ENCODE measurements around the gene CYTH3. TPM values are rescaled to one million over a fixed set of nuclear protein-coding genes. Genes with fewer than 3 reads are reported as not detected.

The CYTH3 gene
- total RNA-seq, 2 experiments from 2014 or later: 1.9 to 2.3 TPM

DNA sequence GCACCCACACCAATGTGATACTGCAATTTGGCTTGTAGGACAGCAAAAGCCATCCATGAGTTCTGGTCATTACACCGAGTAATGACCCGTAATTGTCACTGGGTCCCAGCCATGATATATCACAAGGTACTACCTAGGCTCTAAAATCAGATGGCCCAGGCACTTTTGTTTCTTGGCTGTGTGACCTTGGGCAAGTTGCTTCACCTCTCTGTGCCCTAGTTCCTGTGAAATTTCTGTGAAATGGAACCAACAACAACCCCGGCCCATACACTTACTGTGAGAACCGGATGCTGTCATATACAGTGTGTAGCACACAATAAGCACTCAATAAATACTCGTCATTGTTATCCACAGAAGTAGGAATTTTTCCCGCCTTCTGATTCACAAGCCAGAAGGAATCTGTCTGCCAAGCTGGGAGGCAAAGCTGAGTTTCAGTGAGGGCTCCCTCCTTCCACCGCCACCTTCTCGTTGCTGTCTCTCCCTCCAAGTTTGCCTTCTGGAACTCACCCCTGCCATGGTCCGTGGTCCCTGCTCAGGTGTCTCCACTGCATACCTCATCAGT is 6.4 kb upstream of the CYTH3 start:
- ATAC-seq (no peak), DNase-seq (no peak)
- CTCF ChIA-PET: interaction anchor here (1.0 kb wide), 1 partner anchor 9 kb away, joined by 3 read pairs; no protein-coding TSS in a partner anchor
- Mint-ChIP-seq H3K9me3 (ENCODE audit: insufficient read depth) (no peaks in the 10 kb centered on the region), H3K27ac (no peak overlapping the region), H3K4me3 (no peak overlapping the region), H3K36me3 (ENCODE audit: low read depth) (no peaks in the 10 kb centered on the region), H3K4me1 (ENCODE audit: low read depth) (no peaks in the 10 kb centered on the region), H3K27me3 (ENCODE audit: low read depth) (peaks cover 7% of the 10 kb centered on the region)
- POLR2A ChIA-PET: no interaction called here

GRCh38 chr7:6277476-6277875 is 5.1 kb upstream of the CYTH3 start:
- Mint-ChIP-seq H3K36me3 (ENCODE audit: low read depth) (no peaks in the 10 kb centered on the region), H3K9me3 (ENCODE audit: insufficient read depth) (no peaks in the 10 kb centered on the region)
- POLR2A ChIA-PET: interaction anchor here (0.6 kb wide), 1 partner anchor 11 kb away, joined by 3 read pairs; no protein-coding TSS in a partner anchor

GRCh38 chr7:6276911-6277408 is 4.5 kb upstream of the CYTH3 start:
- CTCF ChIA-PET: no interaction called here
- ATAC-seq: no peak
- peaks cover 14% of the 10 kb centered on the region for H3K27me3 Mint-ChIP-seq (ENCODE audit: low read depth)

More at GRCh38 chr7:6277476-6277875, 5.1 kb upstream of the CYTH3 start:
- Mint-ChIP-seq H3K27me3 (ENCODE audit: low read depth) (peaks cover 14% of the 10 kb centered on the region), H3K4me3 (no peak overlapping the region), H3K27ac (no peak overlapping the region), H3K4me1 (ENCODE audit: low read depth) (peaks cover 5% of the 10 kb centered on the region)
- DNase-seq: no peak
- ATAC-seq: no peak
- CTCF ChIA-PET: interaction anchor here (1.0 kb wide), 1 partner anchor 8 kb away, joined by 3 read pairs; no protein-coding TSS in a partner anchor

GRCh38 chr7:6274743-6275142 is 2.3 kb upstream of the CYTH3 start:
- Mint-ChIP-seq H3K4me1 (ENCODE audit: low read depth) (peaks cover 15% of the 10 kb centered on the region), H3K9me3 (ENCODE audit: insufficient read depth) (no peaks in the 10 kb centered on the region), H3K4me3 (no peak overlapping the region), H3K27me3 (ENCODE audit: low read depth) (peaks cover 30% of the 10 kb centered on the region), H3K36me3 (ENCODE audit: low read depth) (no peaks in the 10 kb centered on the region), H3K27ac (no peak overlapping the region)
- DNase-seq (no peak), ATAC-seq (no peak)
- CTCF ChIA-PET: no interaction called here
- POLR2A ChIA-PET: no interaction called here

More at GRCh38 chr7:6276911-6277408, 4.5 kb upstream of the CYTH3 start:
- DNase-seq: no peak
- H3K27ac Mint-ChIP-seq: no peak overlapping the region
- no peaks in the 10 kb centered on the region for H3K36me3 Mint-ChIP-seq (ENCODE audit: low read depth)
- POLR2A ChIA-PET: no interaction called here
- no peaks in the 10 kb centered on the region for H3K9me3 Mint-ChIP-seq (ENCODE audit: insufficient read depth)
- H3K4me1 Mint-ChIP-seq (ENCODE audit: low read depth): peaks cover 5% of the 10 kb centered on the region
- H3K4me3 Mint-ChIP-seq: no peak overlapping the region

GRCh38 chr7:6273917-6274630 is 1.6 kb upstream of the CYTH3 start:
- ChIA-PET POLR2A (interaction anchor here (1.3 kb wide), 1 partner anchor 163 kb away, joined by 3 read pairs; no protein-coding TSS in a partner anchor), CTCF (interaction anchor here (0.8 kb wide), 1 partner anchor 34 kb away, joined by 4 read pairs; no protein-coding TSS in a partner anchor)
- no peaks in the 10 kb centered on the region for H3K9me3 Mint-ChIP-seq (ENCODE audit: insufficient read depth)
- no peak for DNase-seq
- no peak overlapping the region for H3K4me3 Mint-ChIP-seq
- ATAC-seq: no peak
- peaks cover 37% of the 10 kb centered on the region for H3K27me3 Mint-ChIP-seq (ENCODE audit: low read depth)
- no peaks in the 10 kb centered on the region for H3K36me3 Mint-ChIP-seq (ENCODE audit: low read depth)
- no peak overlapping the region for H3K27ac Mint-ChIP-seq
- H3K4me1 Mint-ChIP-seq (ENCODE audit: low read depth): peaks cover 15% of the 10 kb centered on the region

- H3K9me3 Mint-ChIP-seq (ENCODE audit: insufficient read depth): no peaks in the 10 kb centered on the region
- H3K27me3 Mint-ChIP-seq (ENCODE audit: low read depth): peaks cover 42% of the 10 kb centered on the region
- H3K36me3 Mint-ChIP-seq (ENCODE audit: low read depth): no peaks in the 10 kb centered on the region
- peak overlapping the region; percentile 25 for H3K4me3 Mint-ChIP-seq
- ChIA-PET POLR2A (interaction anchor here (1.3 kb wide), 1 partner anchor 163 kb away, joined by 3 read pairs; no protein-coding TSS in a partner anchor), CTCF (interaction anchor here (0.8 kb wide), 1 partner anchor 35 kb away, joined by 4 read pairs; no protein-coding TSS in a partner anchor)
- no peak for ATAC-seq
- H3K4me1 Mint-ChIP-seq (ENCODE audit: low read depth): peaks cover 15% of the 10 kb centered on the region
- no peak overlapping the region for H3K27ac Mint-ChIP-seq
- DNase-seq: no peak
Observed at GRCh38 chr7:6273380-6273837, 985 bp upstream of the CYTH3 start.

DNA sequence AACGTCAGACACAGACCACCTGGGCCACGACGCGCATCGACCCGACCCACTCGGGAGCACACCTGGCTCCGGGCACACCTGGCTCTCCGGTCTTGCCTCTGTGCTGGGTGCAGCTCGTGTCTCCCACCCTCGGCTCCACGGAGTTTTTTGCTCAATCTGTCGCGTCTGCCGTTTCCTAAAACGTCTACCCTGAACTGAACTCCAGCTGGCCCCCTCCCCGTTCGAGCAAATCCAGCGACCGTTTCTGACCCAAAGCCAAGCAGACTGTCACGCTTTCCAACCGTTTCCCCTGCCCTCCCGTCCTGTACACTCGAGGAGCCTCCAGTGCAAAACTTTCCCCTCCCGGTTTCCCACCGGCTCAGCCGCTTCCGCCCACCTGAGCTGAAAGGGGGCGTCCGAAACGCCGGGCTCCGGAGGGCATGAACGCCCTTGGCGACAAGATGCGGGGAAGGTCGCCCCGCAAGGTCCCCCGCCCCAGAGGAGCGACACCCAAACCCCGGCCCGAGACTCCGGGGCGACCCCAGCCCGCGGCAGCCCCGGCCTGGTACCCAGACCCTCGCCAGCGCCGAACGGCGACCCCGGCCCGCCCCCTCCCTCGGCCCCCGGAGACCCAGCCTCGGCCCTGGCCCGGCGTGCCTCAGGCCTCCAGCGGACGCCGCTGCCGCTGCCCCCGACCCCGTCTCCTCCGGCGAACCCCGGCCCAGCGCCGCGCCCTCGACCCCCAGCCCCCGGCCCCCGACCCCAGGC is 557 bp downstream of the CYTH3 start:
- Mint-ChIP-seq H3K4me1 (ENCODE audit: low read depth) (peaks cover 15% of the 10 kb centered on the region), H3K27ac (no peak overlapping the region), H3K9me3 (ENCODE audit: insufficient read depth) (no peaks in the 10 kb centered on the region), H3K36me3 (ENCODE audit: low read depth) (no peaks in the 10 kb centered on the region), H3K27me3 (ENCODE audit: low read depth) (peaks cover 47% of the 10 kb centered on the region), H3K4me3 (peak overlapping the region; percentile 73)
- ATAC-seq (peak; percentile 32), DNase-seq (peak; percentile 26)
- ChIA-PET CTCF (interaction anchor here (1.3 to 3.9 kb wide), 2 partner anchors 12 to 20 kb away, joined by 3 to 28 read pairs; no protein-coding TSS in a partner anchor), POLR2A (no interaction called here)

GRCh38 chr7:6271060-6271658 is 1.3 kb downstream of the CYTH3 start:
- no peak overlapping the region for H3K27ac Mint-ChIP-seq
- H3K4me1 Mint-ChIP-seq (ENCODE audit: low read depth): peaks cover 15% of the 10 kb centered on the region
- no peak for ATAC-seq
- no peaks in the 10 kb centered on the region for H3K36me3 Mint-ChIP-seq (ENCODE audit: low read depth)
- H3K4me3 Mint-ChIP-seq: peak overlapping the region; percentile 73
- CTCF ChIA-PET: interaction anchor here (1.2 to 3.9 kb wide), 3 partner anchors 11 to 52 kb away, joined by 3 to 28 read pairs (median 3); no protein-coding TSS in a partner anchor
- peak; percentile 46 for DNase-seq
- POLR2A ChIA-PET: no interaction called here
- no peaks in the 10 kb centered on the region for H3K9me3 Mint-ChIP-seq (ENCODE audit: insufficient read depth)
- peaks cover 47% of the 10 kb centered on the region for H3K27me3 Mint-ChIP-seq (ENCODE audit: low read depth)

GRCh38 chr7:6269527-6269926 is 2.9 kb downstream of the CYTH3 start:
- ChIA-PET POLR2A (no interaction called here), CTCF (interaction anchor here (0.8 to 3.9 kb wide), 4 partner anchors 9 to 53 kb away, joined by 3 to 28 read pairs (median 3); no protein-coding TSS in a partner anchor)
- Mint-ChIP-seq H3K9me3 (ENCODE audit: insufficient read depth) (no peaks in the 10 kb centered on the region), H3K27me3 (ENCODE audit: low read depth) (peaks cover 44% of the 10 kb centered on the region), H3K4me1 (ENCODE audit: low read depth) (peaks cover 15% of the 10 kb centered on the region), H3K27ac (no peak overlapping the region), H3K4me3 (no peak overlapping the region), H3K36me3 (ENCODE audit: low read depth) (no peaks in the 10 kb centered on the region)
- DNase-seq (no peak), ATAC-seq (no peak)

DNA sequence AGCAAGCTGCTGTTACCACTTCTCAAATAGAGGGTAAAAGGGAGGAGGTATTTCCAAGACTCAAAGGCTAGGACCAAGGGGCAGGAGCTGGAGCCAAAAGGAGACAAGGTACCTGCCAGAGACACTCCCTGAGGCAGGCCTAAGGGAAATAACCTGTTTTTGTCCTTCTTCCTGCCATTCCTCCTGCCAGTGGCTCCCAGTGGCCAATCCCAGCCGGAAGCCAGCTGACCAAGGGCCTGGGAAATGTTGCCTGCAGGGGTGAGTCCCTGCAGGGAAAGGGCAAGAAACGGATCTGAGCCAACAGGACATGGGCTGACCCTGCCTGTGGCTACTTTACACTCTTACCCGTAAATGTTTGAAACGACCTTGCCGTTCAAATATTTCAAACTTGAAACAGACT is 3.5 kb downstream of the CYTH3 start:
- peaks cover 15% of the 10 kb centered on the region for H3K4me1 Mint-ChIP-seq (ENCODE audit: low read depth)
- no peak for DNase-seq
- H3K36me3 Mint-ChIP-seq (ENCODE audit: low read depth): no peaks in the 10 kb centered on the region
- CTCF ChIA-PET: interaction anchor here (0.8 to 3.9 kb wide), 4 partner anchors 9 to 54 kb away, joined by 3 to 28 read pairs (median 3); no protein-coding TSS in a partner anchor
- no peak overlapping the region for H3K27ac Mint-ChIP-seq
- no peak for ATAC-seq
- peaks cover 40% of the 10 kb centered on the region for H3K27me3 Mint-ChIP-seq (ENCODE audit: low read depth)
- H3K4me3 Mint-ChIP-seq: no peak overlapping the region
- POLR2A ChIA-PET: no interaction called here
- H3K9me3 Mint-ChIP-seq (ENCODE audit: insufficient read depth): no peaks in the 10 kb centered on the region

All from activated CD8-positive, alpha-beta T cell treated with anti-CD3 and anti-CD28 coated beads, Interleukin-2, amount 10 ng/mL, durations not matched to agents 7 days and 5 days (primary cell).